B cell (primary cell): ENCODE data around the gene M1AP. TPM values are rescaled to one million over a fixed set of nuclear protein-coding genes. Genes with fewer than 3 reads are reported as not detected.

ENCODE experiments used
- ATAC-seq: fragments of 200-7000 bp; cut with Tn5 transposase; one replicate; pipeline ENCODE4 v1.10.0; 2021; ENCODE audit warnings: low read depth, mild to moderate bottlenecking, moderate number of reproducible peaks, moderate library complexity
- CTCF ChIA-PET: fragments of 350-600 bp; sonication (Branson Sonifier 250); formaldehyde crosslinking; loops from one replicate; lab custom pipeline; 2021; ENCODE audit warnings: antibody characterized with exemption, inconsistent platforms; lab: Charles Lee
- POLR2A ChIA-PET: fragments of 350-600 bp; sonication (Branson Sonifier 250); formaldehyde crosslinking; loops from one replicate; lab custom pipeline; 2021; ENCODE audit warnings: antibody characterized with exemption; lab: Charles Lee
- DNase-seq: peaks from one replicate; pipeline ENCODE4 v3.0.0; 2013
- H2AFZ ChIP-seq: 2 replicates; pipeline ENCODE4 v1.6.1; 2012; ENCODE audit warnings: mild to moderate bottlenecking, low read depth, low read length; ENCODE audit not compliant: insufficient read depth, poor library complexity, severe bottlenecking
- H3K27ac ChIP-seq, 2 donors: 1 replicate in 1 of 2; 2 replicates in 1 of 2; pipeline ENCODE4 v1.5.1; 2012 to 2013; ENCODE audit warnings: low read length in 2 of 2, mild to moderate bottlenecking in 2 of 2, moderate library complexity in 1 of 2
- H3K27me3 ChIP-seq, 4 experiments: fragments of 200-600 bp in 1 of 4; sonication (generic) in 1 of 4; replicated peaks in 1 of 4; 1 replicate in 2 of 4; 2 replicates in 2 of 4; pipeline versions ENCODE4 v1.6.1 to v1.7.0; 2013 to 2016; ENCODE audit warnings: low read length in 3 of 4, mild to moderate bottlenecking in 2 of 4, mixed read lengths in 1 of 4, moderate library complexity in 1 of 4; ENCODE audit not compliant: insufficient read depth in 4 of 4, control insufficient read depth in 3 of 4; ENCODE audit errors: control extremely low read depth in 1 of 4
- H3K36me3 ChIP-seq, 2 experiments: replicated peaks in 1 of 2; 1 replicate in 1 of 2; 2 replicates in 1 of 2; pipeline versions ENCODE4 v1.6.1 to v1.7.1; 2013; ENCODE audit warnings: low read length in 1 of 2; ENCODE audit not compliant: insufficient read depth in 2 of 2, control insufficient read depth in 1 of 2; ENCODE audit errors: control extremely low read depth in 1 of 2, extremely low read depth in 1 of 2
- H3K4me1 ChIP-seq, 2 donors: fragments of 200-600 bp in 1 of 2; sonication (generic) in 1 of 2; 1 replicate in 1 of 2; 2 replicates in 1 of 2; pipeline versions ENCODE4 v1.5.1 to v1.6.1; 2013 to 2017; ENCODE audit warnings: low read length in 2 of 2; ENCODE audit not compliant: control insufficient read depth in 2 of 2, insufficient read depth in 2 of 2
- H3K4me2 ChIP-seq: replicated peaks from 2 replicates; pipeline ENCODE3; 2012; ENCODE audit warnings: mild to moderate bottlenecking, low read depth, low read length; ENCODE audit not compliant: poor library complexity, severe bottlenecking
- H3K4me3 ChIP-seq, 5 experiments: fragments of 200-600 bp in 1 of 5; sonication (generic) in 1 of 5; 1 replicate in 3 of 5; 2 replicates in 2 of 5; pipeline versions ENCODE4 v1.5.1 to v1.7.0; 2011 to 2016; ENCODE audit warnings: low read length in 4 of 5, mild to moderate bottlenecking in 4 of 5, low read depth in 2 of 5, control low read depth in 1 of 5, moderate library complexity in 1 of 5; ENCODE audit not compliant: insufficient read depth in 1 of 5; ENCODE audit errors: control extremely low read depth in 1 of 5, extremely low read depth in 1 of 5
- H3K79me2 ChIP-seq: fragments of 200-600 bp; sonication (generic); one replicate; pipeline ENCODE4 v1.6.0; 2016; ENCODE audit warnings: low read length; ENCODE audit not compliant: control insufficient read depth, insufficient read depth
- H3K9ac ChIP-seq: fragments of 200-600 bp; sonication (generic); 2 replicates; pipeline ENCODE4 v1.6.1; 2017; ENCODE audit warnings: mild to moderate bottlenecking, low read length, moderate library complexity
- H3K9me3 ChIP-seq, 3 donors: one replicate each; pipeline versions ENCODE4 v1.6.1 to v1.7.1; 2013; ENCODE audit warnings: low read length in 2 of 3; ENCODE audit not compliant: control insufficient read depth in 2 of 3, insufficient read depth in 1 of 3; ENCODE audit errors: control extremely low read depth in 1 of 3
- H4K20me1 ChIP-seq: 2 replicates; pipeline ENCODE4 v1.6.0; 2012; ENCODE audit warnings: mild to moderate bottlenecking, low read length; ENCODE audit not compliant: insufficient read depth, control insufficient read depth, poor library complexity, severe bottlenecking
- H3K27ac Mint-ChIP-seq: one replicate; pipeline ENCODE4 v1.8.0; 2021; ENCODE audit warnings: mixed read lengths
- H3K27me3 Mint-ChIP-seq: one replicate; pipeline ENCODE4 v1.8.0; 2021; ENCODE audit warnings: mixed read lengths
- H3K4me1 Mint-ChIP-seq: one replicate; pipeline ENCODE4 v1.8.0; 2021; ENCODE audit warnings: mixed read lengths
- H3K4me3 Mint-ChIP-seq: one replicate; pipeline ENCODE4 v1.8.0; 2021; ENCODE audit warnings: mixed read lengths
- H3K9me3 Mint-ChIP-seq: one replicate; pipeline ENCODE4 v1.8.0; 2022; ENCODE audit warnings: mixed read lengths; ENCODE audit not compliant: insufficient read depth
- CTCF ChIP-seq: fragments of 200-600 bp; IDR thresholded peaks from one replicate; pipeline ENCODE4 v1.8.0; 2022; ENCODE audit warnings: antibody characterized with exemption, mild to moderate bottlenecking
- EZH2 ChIP-seq: IDR thresholded peaks from 2 replicates; pipeline ENCODE4 v1.6.1; 2012; ENCODE audit warnings: borderline replicate concordance, low read depth, mild to moderate bottlenecking, moderate library complexity, low read length; ENCODE audit not compliant: insufficient read depth, poor library complexity, severe bottlenecking
- WGBS: methylation state at CpG from one replicate; pipeline ENCODE4 v1.1.5; 2013; ENCODE audit warnings: missing lambda C conversion rate; ENCODE audit not compliant: insufficient coverage; 5-methylcytosine and 5-hydroxymethylcytosine counted together
- intact Hi-C: fragments of 100-400 bp; cut with micrococcal nuclease; formaldehyde crosslinking; loops from one replicate; pipeline ENCODE4 v1.10.0; 2022
- polyA plus RNA-seq: library from polyadenylated mRNA; depleted of rRNA; stranded (reverse); fragments of >200 nt; gene quantifications from 2 replicates; pipeline ENCODE4 v1.2.3, GENCODE V29; 2012
- total RNA-seq, 2 donors: library from RNA; stranded (reverse); fragments of 120-200 nt in 1 of 2; gene quantifications; 1 replicate in 1 of 2; 2 replicates in 1 of 2; pipeline versions ENCODE4 v1.2.3 to v1.2.4, GENCODE V29; 2013 to 2022

The M1AP gene
- total and polyA plus RNA-seq, 2 donors (not counting 1 experiment from before 2014, with no cell fraction given): 0.15 TPM; not detected in 1

- no peaks in the 10 kb centered on the region for H4K20me1 ChIP-seq
- no peak overlapping the region for H3K27ac ChIP-seq
- no peak overlapping the region for H3K27ac Mint-ChIP-seq
- intact Hi-C loops: no loop called here
- TF ChIP-seq CTCF: no peak
- TF ChIP-seq EZH2: peak; percentile 64
- ChIA-PET CTCF (interaction anchor here (1.1 to 2.5 kb wide), 4 partner anchors 10 to 46 kb away, joined by 3 to 8 read pairs (median 4); no protein-coding TSS in a partner anchor), POLR2A (interaction anchor here (1.6 kb wide), 1 partner anchor 18 kb away, joined by 5 read pairs; no protein-coding TSS in a partner anchor)
- no peaks in the 10 kb centered on the region for H3K9me3 ChIP-seq
- peaks cover 24 to 35% of the 10 kb centered on the region in 2 donors for H3K4me1 ChIP-seq
- peak overlapping the region; percentile 69 for H3K9ac ChIP-seq
- peak overlapping the region in 4 of 5 experiments; percentile 45 to 73 (median 61) for H3K4me3 ChIP-seq
- H3K27me3 ChIP-seq: peaks cover 0 to 30% (median 22%) of the 10 kb centered on the region in 4 experiments
- peak; percentile 40 for DNase-seq
- peak overlapping the region; percentile 80 for H3K4me3 Mint-ChIP-seq
- ATAC-seq: peak; percentile 44
- peaks cover 6% of the 10 kb centered on the region for H3K79me2 ChIP-seq
- H3K27me3 Mint-ChIP-seq: peaks cover 13% of the 10 kb centered on the region
- 2% methylated on average over 85 of the region's 85 CpGs for WGBS
- H2AFZ ChIP-seq: peak overlapping the region; percentile 88
- peak overlapping the region; percentile 94 for H3K4me2 ChIP-seq
- H3K36me3 ChIP-seq: no peaks in the 10 kb centered on the region
- H3K4me1 Mint-ChIP-seq: peaks cover 19% of the 10 kb centered on the region
- H3K9me3 Mint-ChIP-seq: no peaks in the 10 kb centered on the region
Measured at GRCh38 chr2:74548900-74549826, 99.0 kb downstream of the M1AP start.
